ENCODE measurements around the gene ITCH. TPM values are rescaled to one million over a fixed set of nuclear protein-coding genes. Genes with fewer than 3 reads are reported as not detected.
"Not testable (repeated sequence)": the region's sequence is repeated elsewhere in the genome, so short reads cannot be mapped to it uniquely, and the experiment has no call there.

Gene ITCH
- total RNA-seq, 1 donor from 2014 or later = 57.5 TPM

- DNase-seq = no peak
- H3K36me3 ChIP-seq = peaks cover 15% of the 10 kb centered on the region
- peaks cover 30% of the 10 kb centered on the region for H3K4me1 ChIP-seq
- no peak for ATAC-seq
- no peak for TF ChIP-seq CTCF (IDR thresholded peaks at IDR 0.05)
- H3K27me3 ChIP-seq (ENCODE audit: low read depth) = no peaks in the 10 kb centered on the region
- H3K9me3 ChIP-seq = no peaks in the 10 kb centered on the region
- H3K4me3 ChIP-seq = no peak overlapping the region
- intact Hi-C loops (cut with DNase I) = no loop called here
- no peak overlapping the region for H3K27ac ChIP-seq
Measured at GRCh38 chr20:34382174-34382573, 19.1 kb downstream of the ITCH start.

GRCh38 chr20:34382877-34383455 lies 19.9 kb downstream of the ITCH start:
- H3K9me3 ChIP-seq; H3K27ac ChIP-seq; ATAC-seq; H3K4me3 ChIP-seq; intact Hi-C loops (cut with DNase I); DNase-seq; H3K27me3 ChIP-seq (ENCODE audit: low read depth): not testable (repeated sequence)
- Histone ChIP-seq H3K4me1 (peaks cover 31% of the 10 kb centered on the region), H3K36me3 (peaks cover 10% of the 10 kb centered on the region)

GRCh38 chr20:34385464-34385863 lies 22.4 kb downstream of the ITCH start:
- H3K27me3 ChIP-seq (ENCODE audit: low read depth) = no peaks in the 10 kb centered on the region
- intact Hi-C loops (cut with DNase I) = no loop called here
- peak in 1 of 2 donors; percentile 32 for ATAC-seq

GRCh38 chr20:34388000-34388399 lies 24.9 kb downstream of the ITCH start:
- Histone ChIP-seq H3K27ac (no peak overlapping the region), H3K36me3 (peaks cover 14% of the 10 kb centered on the region), H3K4me1 (peaks cover 40% of the 10 kb centered on the region), H3K9me3 (no peaks in the 10 kb centered on the region), H3K4me3 (no peak overlapping the region), H3K27me3 (ENCODE audit: low read depth) (no peaks in the 10 kb centered on the region)
- ATAC-seq = no peak
- intact Hi-C loops (cut with DNase I) = no loop called here
- no peak for DNase-seq
- no peak for TF ChIP-seq CTCF (IDR thresholded peaks at IDR 0.05)

More at GRCh38 chr20:34385464-34385863, 22.4 kb downstream of the ITCH start:
- peaks cover 33% of the 10 kb centered on the region for H3K4me1 ChIP-seq
- no peak for DNase-seq
- H3K36me3 ChIP-seq = peaks cover 18% of the 10 kb centered on the region
- H3K27ac ChIP-seq = no peak overlapping the region
- no peak for TF ChIP-seq CTCF (IDR thresholded peaks at IDR 0.05)
- H3K4me3 ChIP-seq = no peak overlapping the region
- H3K9me3 ChIP-seq = no peaks in the 10 kb centered on the region

- Histone ChIP-seq H3K9me3 (no peaks in the 10 kb centered on the region), H3K27ac (no peak overlapping the region), H3K4me1 (peaks cover 40% of the 10 kb centered on the region), H3K27me3 (ENCODE audit: low read depth) (no peaks in the 10 kb centered on the region), H3K4me3 (no peak overlapping the region), H3K36me3 (peaks cover 21% of the 10 kb centered on the region)
- TF ChIP-seq CTCF (IDR thresholded peaks at IDR 0.05) = no peak
- intact Hi-C loops (cut with DNase I) = no loop called here
- ATAC-seq (no peak), DNase-seq (no peak)
Measured at GRCh38 chr20:34388678-34389077, 25.6 kb downstream of the ITCH start.

GRCh38 chr20:34389206-34389953 lies 26.3 kb downstream of the ITCH start:
- Histone ChIP-seq H3K27ac (no peak overlapping the region), H3K9me3 (no peaks in the 10 kb centered on the region), H3K4me3 (no peak overlapping the region), H3K36me3 (peaks cover 28% of the 10 kb centered on the region), H3K4me1 (peaks cover 40% of the 10 kb centered on the region), H3K27me3 (ENCODE audit: low read depth) (no peaks in the 10 kb centered on the region)
- ATAC-seq (no peak), DNase-seq (no peak)
- TF ChIP-seq CTCF (IDR thresholded peaks at IDR 0.05) = no peak
- intact Hi-C loops (cut with DNase I) = no loop called here

Measured in lower lobe of right lung (tissue), 2 donors.